GM15510 (cell line): ENCODE data around the gene HSPG2.

Experiments
- POLR2A ChIP-seq: IDR thresholded peaks from 3 replicates; pipeline ENCODE4 v1.6.1; 2011; ENCODE audit warnings: borderline replicate concordance; ENCODE audit not compliant: insufficient read length; ENCODE audit errors: extremely low read depth

HSPG2 gene

GRCh38 chr1:21838359-21839157 lies 98.6 kb downstream of the HSPG2 start:
- TF ChIP-seq POLR2A = no peak

DNA sequence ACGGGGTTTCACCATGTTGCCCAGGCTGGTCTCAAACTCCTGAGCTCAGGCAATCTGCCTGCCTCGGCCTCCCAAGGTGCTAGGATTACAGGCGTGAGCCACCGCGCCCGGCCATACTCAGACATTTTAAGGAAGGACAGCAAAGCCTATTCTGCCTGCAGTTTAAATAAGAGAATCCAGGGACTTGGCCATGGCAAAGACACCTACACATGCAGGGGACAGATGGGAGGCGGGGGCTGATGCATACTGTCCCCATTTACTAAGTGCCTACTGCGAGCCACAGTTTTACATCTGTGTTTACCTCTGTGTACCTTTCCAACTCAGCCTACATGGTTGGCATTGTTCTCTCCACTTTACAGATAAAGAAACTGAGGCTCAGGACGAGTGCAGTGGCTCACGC lies 99.6 kb downstream of the HSPG2 start:
- no peak for TF ChIP-seq POLR2A

- TF ChIP-seq POLR2A = no peak
Observed at GRCh38 chr1:21836729-21837128, 100.4 kb downstream of the HSPG2 start.

DNA sequence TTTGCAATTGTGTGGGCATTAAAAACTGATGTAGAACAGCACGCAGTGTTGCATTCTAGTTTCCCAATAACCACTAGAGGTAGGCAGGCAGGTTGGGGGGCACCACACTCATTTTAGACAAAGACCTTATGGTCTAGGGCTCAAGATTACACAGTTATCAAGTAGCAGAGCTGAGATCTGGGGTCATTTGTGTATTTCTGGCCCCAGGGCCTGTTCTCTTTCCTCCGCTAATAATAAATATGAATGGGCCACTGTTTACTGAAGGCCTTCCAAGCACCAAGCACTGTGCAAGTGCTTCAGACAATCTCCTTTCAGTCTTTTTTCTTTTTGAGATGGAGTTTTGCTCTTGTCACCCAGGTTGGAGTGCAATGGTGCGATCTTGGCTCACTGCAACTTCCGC lies 101.1 kb downstream of the HSPG2 start:
- no peak for TF ChIP-seq POLR2A

- no peak for TF ChIP-seq POLR2A
Observed at GRCh38 chr1:21834666-21835065, 102.4 kb downstream of the HSPG2 start.

DNA sequence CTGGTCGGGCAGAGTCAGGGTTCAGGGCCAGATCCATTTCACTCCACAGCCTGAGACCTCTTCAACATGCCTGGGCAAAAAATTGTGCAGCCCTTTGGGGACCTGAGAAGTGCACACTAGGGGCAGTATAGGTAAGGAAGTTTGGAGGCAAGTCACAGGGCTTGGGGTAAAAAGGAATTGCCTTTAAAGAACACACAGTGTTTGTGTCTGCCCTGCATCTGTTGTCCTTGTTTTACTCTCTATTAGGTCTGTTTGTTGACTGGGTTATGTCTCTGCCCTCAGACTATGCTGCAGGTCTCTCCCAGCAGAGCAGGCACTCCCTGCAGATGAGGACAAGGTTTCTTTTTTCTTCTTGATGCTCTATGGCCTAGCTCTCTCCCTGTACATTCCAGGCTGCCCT lies 103.0 kb downstream of the HSPG2 start:
- no peak for TF ChIP-seq POLR2A

DNA sequence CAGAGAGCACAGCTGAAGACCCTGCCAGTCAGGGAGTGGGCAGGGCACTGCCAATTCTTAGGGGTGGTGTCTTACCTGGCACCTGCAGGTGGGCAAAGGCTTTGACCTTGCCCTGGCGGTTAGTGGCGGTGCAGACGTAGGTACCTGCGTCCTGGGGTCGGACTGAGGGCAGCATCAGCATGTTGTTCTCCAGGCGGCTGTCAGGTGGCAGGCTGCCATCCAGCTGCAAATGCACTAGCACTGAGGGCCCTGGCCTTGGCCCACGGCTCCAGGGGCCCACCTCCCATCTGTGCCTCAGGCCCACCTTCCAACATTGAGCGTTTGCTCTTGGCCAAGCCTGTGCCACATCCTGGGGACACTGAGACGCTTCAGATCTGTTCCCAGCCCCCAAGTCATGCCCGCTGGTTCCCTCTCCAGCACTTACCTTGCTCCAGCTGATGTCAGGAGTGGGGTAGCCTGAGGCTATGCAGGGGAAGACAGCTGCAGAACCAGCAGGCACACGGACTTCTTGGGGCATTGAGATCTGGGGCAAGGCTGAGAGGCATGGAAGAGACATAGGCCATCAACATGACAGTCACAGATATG lies 103.6 kb downstream of the HSPG2 start:
- TF ChIP-seq POLR2A = no peak

GRCh38 chr1:21831454-21831970 lies 105.6 kb downstream of the HSPG2 start:
- no peak for TF ChIP-seq POLR2A

- no peak for TF ChIP-seq POLR2A
Observed at GRCh38 chr1:21830792-21831453, 106.2 kb downstream of the HSPG2 start.

DNA sequence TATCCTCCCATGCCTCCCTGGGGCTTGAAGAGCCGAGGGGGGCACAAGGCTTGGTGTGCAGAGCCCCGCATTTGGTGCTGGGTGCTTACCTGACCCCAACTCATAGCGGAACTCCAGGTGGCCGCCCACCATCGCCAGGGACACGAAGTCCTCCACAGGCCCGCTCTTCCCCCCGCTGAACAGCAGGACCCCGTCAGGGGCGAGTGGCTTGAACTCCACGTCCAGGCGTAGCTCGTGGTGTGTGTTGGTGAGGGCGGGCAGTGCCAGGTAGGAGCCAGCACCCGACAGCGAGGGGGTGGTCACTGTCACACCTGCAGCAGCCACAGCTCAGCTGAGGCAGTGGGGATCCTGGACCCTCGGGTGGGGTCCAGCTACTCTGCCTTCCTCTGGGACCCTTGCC lies 107.8 kb downstream of the HSPG2 start:
- no peak for TF ChIP-seq POLR2A

DNA sequence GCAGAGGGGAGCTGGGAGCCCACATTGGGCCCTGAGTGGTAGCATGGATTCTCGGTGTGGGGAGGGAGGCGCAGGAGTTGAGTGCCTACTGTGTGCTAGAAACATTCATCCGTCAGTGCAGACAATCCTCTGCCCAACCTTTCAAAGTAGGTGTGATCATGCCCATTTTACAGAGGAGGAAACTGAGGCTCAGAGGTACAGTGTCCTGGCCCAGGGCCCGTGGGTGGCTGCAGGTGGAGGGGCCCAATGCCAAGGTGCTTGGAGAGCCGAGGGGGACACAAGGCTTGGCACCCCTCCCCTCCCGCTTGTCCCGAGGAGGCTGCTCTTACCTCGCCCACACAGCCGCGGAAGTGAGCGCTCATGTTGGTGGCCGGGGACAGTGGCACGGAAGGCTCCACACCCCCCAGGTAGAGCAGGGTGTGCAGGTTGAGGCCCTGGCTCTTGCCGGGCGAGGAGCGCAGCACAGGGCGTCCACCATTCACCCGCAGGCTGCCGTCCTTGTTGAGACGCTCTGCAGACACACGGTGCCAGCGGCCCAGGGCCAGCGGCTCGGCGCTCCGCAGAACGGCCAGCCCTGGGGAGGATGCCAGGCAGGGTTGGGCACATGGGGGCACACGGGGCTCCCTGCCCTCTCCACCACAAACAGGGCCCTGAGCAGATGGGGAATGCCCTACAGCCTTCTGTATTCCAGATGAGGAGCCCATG lies 108.5 kb downstream of the HSPG2 start:
- TF ChIP-seq POLR2A = no peak

DNA sequence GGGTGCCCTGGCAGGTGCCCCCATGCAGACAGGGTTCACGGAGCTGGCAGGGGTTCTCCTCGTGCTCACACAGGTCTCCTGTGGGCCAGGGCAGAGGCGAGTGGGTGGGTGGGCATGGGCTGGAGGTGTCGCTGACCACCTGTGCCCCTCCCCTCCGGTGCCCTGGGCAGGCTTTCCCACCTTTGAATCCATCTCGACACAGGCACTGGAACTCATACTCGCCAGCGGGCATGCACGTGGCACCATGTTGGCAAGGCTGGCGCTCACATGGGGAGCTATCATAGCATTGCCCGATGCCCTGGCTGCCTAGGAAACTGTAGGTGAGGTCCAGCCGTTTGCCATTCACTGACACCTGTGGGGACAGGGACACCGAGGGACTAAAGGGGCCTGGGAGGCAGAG lies 109.0 kb downstream of the HSPG2 start:
- no peak for TF ChIP-seq POLR2A

DNA sequence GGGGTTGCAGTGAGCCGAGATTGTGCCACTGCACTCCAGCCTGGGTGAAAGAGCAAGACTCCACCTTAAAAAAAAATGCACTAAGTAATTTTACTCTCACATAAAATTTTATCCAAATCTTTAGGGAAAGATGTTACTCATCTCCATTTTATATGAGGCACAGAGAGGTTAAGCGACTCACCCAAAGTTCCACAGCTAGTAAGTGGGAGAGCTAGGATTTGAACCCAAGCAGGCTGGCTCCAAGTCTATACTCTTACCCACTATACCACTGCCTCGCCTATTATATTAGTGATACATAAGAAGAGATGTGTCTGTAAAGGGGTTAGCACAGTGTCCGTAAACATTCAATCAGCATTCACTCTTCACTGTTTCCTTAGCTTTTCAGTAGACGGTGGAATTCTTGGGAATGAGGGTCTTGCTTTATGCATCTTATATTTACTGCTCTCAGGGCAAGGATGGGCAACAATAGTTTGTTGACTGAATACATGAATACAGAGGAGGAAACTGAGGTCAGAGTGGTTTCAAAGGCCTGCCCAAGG lies 109.9 kb downstream of the HSPG2 start:
- TF ChIP-seq POLR2A = no peak

GRCh38 chr1:21825393-21825792 lies 111.7 kb downstream of the HSPG2 start:
- TF ChIP-seq POLR2A = no peak

- no peak for TF ChIP-seq POLR2A
Observed at GRCh38 chr1:21824926-21825325, 112.2 kb downstream of the HSPG2 start.

- no peak for TF ChIP-seq POLR2A
Observed at GRCh38 chr1:21823980-21824702, 113.0 kb downstream of the HSPG2 start.
